HG03103 (cell line): ENCODE results near the gene LSS.
"Not testable (repeated sequence)": the region's sequence is repeated elsewhere in the genome, so short reads cannot be mapped to it uniquely, and the experiment has no call there.

Source experiments
- ATAC-seq: cut with Tn5 transposase; IDR thresholded peaks from one replicate; pipeline ENCODE4 v1.9.1; 2021; ENCODE audit warnings: low read depth; ENCODE audit not compliant: unreplicated experiment

Gene LSS

DNA sequence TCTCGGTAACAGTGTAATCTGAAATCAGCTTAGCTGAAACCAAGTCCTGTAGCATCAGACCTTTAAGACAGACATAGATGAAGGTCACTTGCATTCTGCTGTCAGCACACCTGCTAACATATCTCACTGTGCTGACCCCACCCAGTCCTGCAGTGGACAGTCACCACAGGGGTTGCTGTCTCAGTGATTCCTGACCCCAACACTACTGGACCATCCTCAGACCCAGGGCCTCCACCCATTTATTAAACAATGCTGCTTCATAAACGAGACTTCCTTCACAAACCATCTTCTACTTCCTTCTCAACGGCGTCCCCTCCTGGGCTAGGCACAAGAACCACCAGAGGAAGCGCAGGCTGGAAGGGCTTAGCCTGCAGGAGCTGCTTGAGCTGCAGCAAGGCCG lies 17.8 kb upstream of the LSS start:
- ATAC-seq, result no peak

DNA sequence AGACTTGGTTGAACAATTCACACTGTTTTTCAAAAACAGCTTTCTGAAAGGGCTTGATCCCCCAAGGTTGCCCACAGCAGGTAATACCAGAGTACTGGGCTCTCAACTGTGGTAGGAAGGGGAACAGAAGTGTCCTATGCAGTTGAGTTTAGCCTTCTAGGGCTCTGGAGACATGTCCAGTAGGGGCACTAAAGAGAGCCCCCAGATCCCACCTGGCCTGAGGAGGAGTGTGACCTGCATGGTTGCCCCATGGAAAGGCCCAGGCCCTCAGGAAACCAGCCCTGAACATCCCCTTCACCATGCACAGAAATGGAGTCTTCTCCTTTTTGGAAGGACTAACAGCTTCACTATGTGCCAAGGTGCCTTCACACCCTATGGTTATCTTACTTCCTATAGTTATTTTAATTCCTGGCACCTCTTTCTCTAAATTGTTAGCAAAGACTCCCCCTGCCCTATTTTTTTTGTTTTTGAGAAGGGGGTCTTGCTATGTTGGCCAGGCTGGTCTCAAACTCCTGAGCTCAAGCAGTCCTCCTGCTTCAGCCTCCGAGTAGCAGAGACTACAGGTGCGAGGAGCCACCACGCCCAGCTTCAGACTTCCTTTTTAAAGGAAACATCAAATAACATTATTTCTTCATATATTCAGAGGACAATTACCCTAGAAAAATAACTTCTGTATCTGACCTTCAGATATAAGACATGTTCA lies 16.8 kb upstream of the LSS start:
- no peak for ATAC-seq

- ATAC-seq, result no peak
Measured at GRCh38 chr21:46244602-46245001, 16.0 kb upstream of the LSS start.

- no peak for ATAC-seq
Measured at GRCh38 chr21:46243960-46244361, 15.4 kb upstream of the LSS start.

GRCh38 chr21:46243325-46243724 lies 14.8 kb upstream of the LSS start:
- ATAC-seq, result no peak

GRCh38 chr21:46241577-46241976 lies 13.0 kb upstream of the LSS start:
- ATAC-seq, result not testable (repeated sequence)

GRCh38 chr21:46239817-46240325 lies 11.3 kb upstream of the LSS start:
- no peak for ATAC-seq

DNA sequence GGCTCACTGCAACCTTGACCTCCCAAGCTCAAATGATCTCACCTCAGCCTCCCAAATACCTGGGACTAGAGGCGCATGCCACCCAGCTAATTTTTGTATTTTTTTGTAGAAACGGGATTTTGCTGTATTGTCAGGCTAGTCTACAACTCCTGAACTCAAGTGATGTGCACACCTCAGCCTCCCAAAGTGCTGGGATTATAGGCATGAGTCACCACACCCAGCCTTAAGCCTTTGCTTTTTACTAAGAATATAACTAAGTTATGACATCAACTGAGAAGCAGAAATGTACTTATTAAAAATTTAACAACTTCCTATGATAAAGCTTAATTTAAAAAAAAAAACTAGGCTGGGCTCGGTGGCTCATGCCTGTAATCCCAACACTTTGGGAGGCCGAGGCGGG lies 8.9 kb upstream of the LSS start:
- ATAC-seq, result no peak

DNA sequence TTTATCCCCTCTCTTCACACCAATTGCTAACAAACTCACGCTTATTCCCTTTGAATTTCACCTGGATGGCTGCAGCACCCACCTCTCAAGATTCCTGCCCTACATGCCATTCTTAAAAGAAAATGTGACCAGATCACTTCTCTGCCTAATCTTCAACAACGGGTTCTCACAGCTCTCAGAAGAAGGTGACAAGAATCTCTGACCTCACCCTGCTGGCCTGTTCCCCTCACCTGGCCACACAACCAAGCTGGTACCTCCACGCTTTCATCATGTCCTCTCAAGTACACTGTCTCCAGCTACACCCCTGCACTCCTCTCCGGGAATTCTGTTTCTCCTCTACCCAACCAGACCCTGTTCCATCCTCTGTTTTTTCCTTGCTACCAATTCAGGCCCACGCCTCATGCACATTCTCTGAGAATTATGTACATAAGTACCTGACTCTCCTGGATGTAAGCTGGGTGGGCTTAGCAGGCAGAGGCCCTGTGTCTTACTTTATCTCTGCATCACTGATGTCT lies 5.9 kb upstream of the LSS start:
- no peak for ATAC-seq

GRCh38 chr21:46229923-46230260 lies 1.3 kb upstream of the LSS start:
- no peak for ATAC-seq

DNA sequence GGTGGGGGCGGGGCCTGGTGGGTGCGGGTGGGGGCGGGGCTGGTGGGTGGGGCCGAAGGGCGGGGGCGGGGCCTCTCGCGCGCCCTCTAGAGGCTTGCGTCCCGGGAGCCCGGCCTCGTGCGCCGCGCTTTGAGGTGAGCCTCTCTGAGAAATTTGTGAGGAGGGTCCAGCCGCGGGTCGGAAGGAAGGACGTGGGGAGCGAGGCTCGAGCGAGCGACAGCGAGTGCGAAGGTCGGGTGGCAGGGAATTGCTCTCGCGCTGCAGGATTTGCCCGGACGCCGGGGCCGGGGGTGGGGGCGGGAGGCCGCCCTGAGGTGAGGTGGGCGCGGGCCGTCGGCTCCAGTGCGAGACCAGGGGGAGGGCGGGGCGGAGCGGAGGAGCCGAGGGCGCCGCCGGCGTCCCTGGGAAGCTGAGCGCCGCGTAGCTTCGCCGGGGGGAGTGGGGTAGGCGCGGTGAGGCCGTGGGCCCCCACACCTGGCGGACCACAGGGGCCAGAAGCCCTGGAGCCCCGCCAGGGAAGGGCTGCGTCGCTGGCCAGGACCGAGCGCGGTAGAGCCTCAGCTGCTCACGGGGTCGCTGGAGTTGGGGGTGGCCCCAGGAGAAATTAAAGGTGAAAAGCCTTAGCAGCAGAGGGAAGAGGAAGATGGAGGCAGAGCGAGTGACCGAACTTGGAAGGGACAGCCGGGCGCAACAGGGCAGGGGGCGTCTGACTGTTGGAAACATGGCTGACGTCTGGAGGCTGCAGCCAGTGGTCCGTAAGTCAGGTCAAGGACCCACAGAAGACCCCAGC lies 754 bp upstream of the LSS start:
- peak; percentile 18 for ATAC-seq

DNA sequence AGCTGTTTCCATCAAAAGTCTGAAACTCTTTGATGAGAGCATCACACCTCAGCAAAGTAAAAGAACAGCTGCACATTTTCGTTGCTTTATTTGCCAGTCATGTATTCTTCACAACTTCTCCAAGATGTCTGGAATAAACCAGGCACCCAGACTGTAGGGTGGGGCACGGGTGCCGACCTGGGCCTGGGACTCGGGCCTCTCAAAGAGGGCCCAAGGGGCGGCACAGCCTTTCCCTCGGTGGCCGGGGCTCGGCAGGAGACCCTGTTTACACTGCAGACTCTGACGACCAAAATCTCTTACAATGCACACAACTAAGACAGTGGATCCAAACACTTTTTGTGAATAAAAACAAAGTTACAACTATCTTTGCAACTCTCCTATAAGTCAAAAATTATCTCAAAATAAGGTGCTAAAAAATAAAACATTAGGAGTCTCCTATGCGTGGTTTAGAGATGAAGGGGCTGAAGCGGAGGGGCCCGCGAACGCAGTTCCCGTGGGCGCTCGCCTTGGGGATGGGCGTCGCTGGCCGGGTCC lies 696 bp downstream of the LSS start:
- ATAC-seq, result no peak

DNA sequence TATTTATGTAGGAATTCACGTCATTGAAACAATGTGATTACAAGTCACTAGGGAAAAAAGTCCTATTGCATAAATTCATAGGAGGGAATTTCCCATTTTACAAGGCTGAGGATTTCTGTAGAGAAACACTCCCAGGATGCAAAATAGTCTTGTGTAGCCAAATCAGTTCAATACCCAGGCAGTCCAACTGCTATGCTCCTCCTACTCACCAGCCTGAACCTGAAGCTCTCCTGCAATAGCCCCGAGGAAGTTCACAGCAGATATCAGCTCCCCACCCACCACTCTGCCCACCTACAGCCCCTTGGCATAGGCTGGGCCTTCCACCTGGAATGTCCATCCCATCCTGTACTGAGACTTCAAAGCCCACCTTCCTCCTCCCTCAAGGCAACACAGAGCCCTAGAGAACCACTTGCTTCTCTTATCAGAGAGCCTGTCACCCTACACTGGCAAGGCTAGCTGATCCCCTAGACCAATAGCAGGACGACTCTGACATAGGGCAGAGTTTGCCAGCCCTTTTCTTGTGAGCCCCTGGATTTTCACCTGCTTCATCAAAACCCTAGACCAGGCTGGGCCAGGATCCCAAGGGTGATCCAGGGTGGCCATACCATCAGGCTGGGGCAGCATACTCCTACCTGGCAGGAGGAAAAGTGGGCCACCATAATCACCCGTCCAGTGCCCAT lies 1.5 kb downstream of the LSS start:
- no peak for ATAC-seq

GRCh38 chr21:46226146-46226545 lies 2.4 kb downstream of the LSS start:
- no peak for ATAC-seq

GRCh38 chr21:46223661-46224060 lies 4.9 kb downstream of the LSS start:
- not testable (repeated sequence) for ATAC-seq

GRCh38 chr21:46223217-46223616 lies 5.4 kb downstream of the LSS start:
- ATAC-seq, result no peak

GRCh38 chr21:46222436-46223116 lies 6.0 kb downstream of the LSS start:
- ATAC-seq, result no peak

DNA sequence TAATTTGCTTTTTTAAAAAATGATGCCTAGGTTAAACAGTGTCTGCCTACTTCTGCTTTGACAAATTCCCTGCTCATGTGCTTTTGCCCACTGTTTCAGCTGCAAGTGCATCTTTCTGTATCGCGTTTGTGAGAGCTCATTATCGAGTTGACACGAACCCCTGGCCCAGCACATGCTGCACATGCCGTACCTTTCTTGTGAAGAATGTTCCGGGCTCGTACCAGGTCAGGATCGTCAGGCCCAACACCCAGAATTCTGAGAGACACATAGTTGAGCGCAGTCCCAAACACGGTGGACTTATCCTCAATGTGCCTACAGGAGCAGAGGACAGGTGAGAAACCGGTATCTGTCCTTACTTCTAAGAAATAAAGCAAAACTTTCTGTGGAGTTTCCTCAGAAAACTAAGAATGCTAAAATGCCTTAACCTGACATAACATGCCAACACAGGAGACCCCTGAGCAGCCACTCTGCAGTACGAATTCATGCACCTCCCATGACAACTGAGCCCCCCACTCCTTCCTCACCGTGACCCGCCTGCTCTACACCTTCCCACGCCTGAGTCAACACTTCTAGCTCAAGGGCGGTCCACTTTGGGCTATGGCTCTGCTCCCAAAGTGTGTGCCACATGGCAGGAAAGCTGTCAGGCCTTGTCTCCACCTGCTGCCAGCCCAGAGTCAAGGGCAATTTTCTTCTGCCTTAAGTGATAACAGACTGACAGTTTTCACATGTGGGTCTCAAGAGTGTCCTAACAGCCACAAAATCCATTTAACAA lies 6.7 kb downstream of the LSS start:
- ATAC-seq, result no peak

DNA sequence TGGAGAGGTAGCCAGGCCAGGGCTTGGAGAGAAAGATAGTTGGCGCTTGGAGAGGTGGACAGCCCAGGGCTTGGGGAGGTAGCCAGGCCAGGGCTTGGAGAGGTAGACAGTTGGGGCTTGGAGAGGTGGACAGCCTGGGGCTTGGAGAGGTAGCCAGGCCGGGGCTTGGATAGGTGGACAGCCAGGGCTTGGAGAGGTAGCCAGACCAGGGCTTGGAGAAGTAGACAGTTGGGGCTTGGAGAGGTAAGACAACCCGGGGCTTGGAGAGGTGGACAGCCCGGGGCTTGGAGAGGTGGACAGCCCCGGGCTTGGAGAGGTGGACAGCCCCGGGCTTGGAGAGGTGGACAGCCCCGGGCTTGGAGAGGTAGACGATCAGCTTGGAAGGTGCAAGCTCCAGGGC lies 7.7 kb downstream of the LSS start:
- no peak for ATAC-seq
